ENCODE measurements around the gene TNRC18.
"Not testable (repeated sequence)": the region's sequence is repeated elsewhere in the genome, so short reads cannot be mapped to it uniquely, and the experiment has no call there.

The TNRC18 gene

GRCh38 chr7:5295039-5296014, 128.3 kb downstream of the TNRC18 start:
- H3K27ac ChIP-seq (ENCODE audit: extremely low read depth, low read depth, low read length) = no peak overlapping the region
- no peaks in the 10 kb centered on the region for H3K9me3 ChIP-seq (ENCODE audit: control insufficient read depth, insufficient read depth, low read depth, low read length)
- H3K36me3 ChIP-seq (ENCODE audit: control insufficient read depth in 2 of 2, insufficient read depth in 1 of 2, low read length in 2 of 2) = peaks cover 0 to 28% of the 10 kb centered on the region in 2 experiments; a peak in 2 of 3 replicates
- ChIA-PET CTCF (no interaction called here), POLR2A (no interaction called here)
- H3K4me3 ChIP-seq (ENCODE audit: low read depth, low read length) = no peak overlapping the region
- H3K4me1 ChIP-seq (ENCODE audit: control insufficient read depth, insufficient read depth, low read length) = no peaks in the 10 kb centered on the region
- no peak for TF ChIP-seq SP7 (tag by site-specific recombination; IDR thresholded peaks at IDR 0.05)
- 0 out of 2 replicates have a peak, but pooled peaks have one; percentile 24 for TF ChIP-seq GLIS2 (tag by site-specific recombination; IDR thresholded peaks at IDR 0.05)
- peak; percentile 63 for TF ChIP-seq ZNF692 (tag by site-specific recombination; IDR thresholded peaks at IDR 0.05)
- peak; percentile 60; the same call in 1 of the 2 replicates for TF ChIP-seq ZFP69B (tag by site-specific recombination; IDR thresholded peaks at IDR 0.05)

- ChIA-PET CTCF (no interaction called here), POLR2A (no interaction called here)
- Histone ChIP-seq H3K27ac (ENCODE audit: extremely low read depth, low read depth, low read length) (no peak overlapping the region), H3K9me3 (ENCODE audit: control insufficient read depth, insufficient read depth, low read depth, low read length) (no peaks in the 10 kb centered on the region), H3K4me3 (ENCODE audit: low read depth, low read length) (no peak overlapping the region), H3K36me3 (ENCODE audit: control insufficient read depth in 2 of 2, insufficient read depth in 1 of 2, low read length in 2 of 2) (peaks cover 0 to 29% of the 10 kb centered on the region in 2 experiments; a peak in 2 of 3 replicates), H3K4me1 (ENCODE audit: control insufficient read depth, insufficient read depth, low read length) (no peaks in the 10 kb centered on the region)
- no peak for TF ChIP-seq GFI1B (tag by site-specific recombination; IDR thresholded peaks at IDR 0.05)
- no peak for TF ChIP-seq MEIS1 (CRISPR knock-in tag; IDR thresholded peaks at IDR 0.05; ENCODE audit: borderline replicate concordance)
- no peak for TF ChIP-seq ZBTB21 (tag by site-specific recombination; IDR thresholded peaks at IDR 0.05)
- TF ChIP-seq ZNF391 (tag by site-specific recombination; IDR thresholded peaks at IDR 0.05; ENCODE audit: borderline replicate concordance, low read depth) = no peak
- TF ChIP-seq ZBTB17 (tag by site-specific recombination; IDR thresholded peaks at IDR 0.05) = no peak
- no peak for TF ChIP-seq ZNF513 (tag by site-specific recombination; IDR thresholded peaks at IDR 0.05)
- TF ChIP-seq PBX3 (CRISPR knock-in tag; IDR thresholded peaks at IDR 0.05) = no peak
- no peak for TF ChIP-seq ZNF664 (tag by site-specific recombination; IDR thresholded peaks at IDR 0.05)
- no peak for TF ChIP-seq ZNF274 (IDR thresholded peaks at IDR 0.05; ENCODE audit: low read length)
- no peak for TF ChIP-seq ZNF274 (tag by site-specific recombination; IDR thresholded peaks at IDR 0.05; ENCODE audit: borderline replicate concordance)
Measured at GRCh38 chr7:5294169-5294987, 129.3 kb downstream of the TNRC18 start.

GRCh38 chr7:5291711-5292335, 131.8 kb downstream of the TNRC18 start:
- H3K4me1 ChIP-seq (ENCODE audit: control insufficient read depth, insufficient read depth, low read length); POLR2A ChIA-PET; H3K27ac ChIP-seq (ENCODE audit: extremely low read depth, low read depth, low read length); H3K9me3 ChIP-seq (ENCODE audit: control insufficient read depth, insufficient read depth, low read depth, low read length); CTCF ChIA-PET; H3K4me3 ChIP-seq (ENCODE audit: low read depth, low read length): not testable (repeated sequence)
- H3K36me3 ChIP-seq (ENCODE audit: control insufficient read depth in 2 of 2, insufficient read depth in 1 of 2, low read length in 2 of 2) = peaks cover 0 to 29% of the 10 kb centered on the region in 2 experiments; a peak in 2 of 3 replicates

Measured in HEK293 (cell line).